IPS-11a (cell line): ENCODE measurements around the gene ACVR2A.

ENCODE experiments used
- H3K4me3 ChIP-seq: one replicate; pipeline ENCODE4 v1.5.1; 2013; ENCODE audit warnings: low read depth, low read length, control low read depth

ACVR2A gene

DNA sequence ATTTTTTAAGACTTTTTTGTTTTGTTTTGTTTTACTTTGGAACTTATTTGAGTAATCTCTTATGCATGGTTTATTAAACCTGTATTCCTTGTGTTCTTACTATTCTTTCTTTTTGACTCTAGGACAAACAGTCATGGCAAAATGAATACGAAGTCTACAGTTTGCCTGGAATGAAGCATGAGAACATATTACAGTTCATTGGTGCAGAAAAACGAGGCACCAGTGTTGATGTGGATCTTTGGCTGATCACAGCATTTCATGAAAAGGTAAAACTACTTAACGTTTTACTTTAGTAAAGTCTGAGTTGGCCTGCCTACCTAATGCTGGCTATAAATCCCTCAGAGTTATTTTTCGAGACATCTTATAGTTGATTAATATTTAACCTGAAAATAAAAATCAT lies 72.3 kb downstream of the ACVR2A start:
- H3K4me3 ChIP-seq = no peak overlapping the region

DNA sequence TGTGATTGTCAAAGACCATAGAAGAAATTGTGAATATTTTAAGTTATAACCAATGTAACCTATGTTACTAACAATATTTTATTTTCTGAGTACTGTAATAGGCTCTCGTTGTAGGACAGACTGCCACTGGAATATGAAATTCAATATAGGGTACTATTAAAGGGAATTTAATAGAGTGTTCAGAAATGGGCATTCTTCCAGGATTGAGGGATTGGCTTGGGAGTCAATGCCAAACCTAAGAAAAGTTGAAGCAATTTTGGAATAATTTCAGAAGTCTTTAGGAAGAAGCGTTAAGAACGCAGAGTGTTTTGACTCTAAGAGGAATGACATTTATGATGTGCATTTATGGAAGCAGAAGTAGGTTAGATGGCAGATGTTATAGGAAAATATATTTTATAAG lies 79.0 kb downstream of the ACVR2A start:
- H3K4me3 ChIP-seq = no peak overlapping the region

DNA sequence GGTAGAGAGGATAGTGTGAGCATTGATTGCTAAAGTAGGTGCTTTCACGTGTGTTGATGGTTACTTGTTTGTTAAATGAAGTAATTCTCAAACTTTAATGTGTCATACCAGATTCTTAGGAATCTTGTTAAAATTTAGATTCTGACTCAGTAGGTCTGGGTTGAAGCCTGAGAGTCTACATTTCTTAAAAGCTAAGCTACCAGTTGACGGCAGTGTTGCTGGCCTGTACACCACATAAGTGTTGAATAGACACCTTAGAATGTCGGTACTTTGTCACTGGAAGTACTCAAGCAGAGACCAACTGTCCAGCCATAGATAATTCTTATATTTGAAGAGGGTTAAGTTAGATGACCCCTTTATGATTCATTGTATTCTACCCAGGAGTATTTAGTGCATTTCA lies 79.8 kb downstream of the ACVR2A start:
- no peak overlapping the region for H3K4me3 ChIP-seq

- H3K4me3 ChIP-seq = no peak overlapping the region
Observed at GRCh38 chr2:147925886-147926285, 81.1 kb downstream of the ACVR2A start.

DNA sequence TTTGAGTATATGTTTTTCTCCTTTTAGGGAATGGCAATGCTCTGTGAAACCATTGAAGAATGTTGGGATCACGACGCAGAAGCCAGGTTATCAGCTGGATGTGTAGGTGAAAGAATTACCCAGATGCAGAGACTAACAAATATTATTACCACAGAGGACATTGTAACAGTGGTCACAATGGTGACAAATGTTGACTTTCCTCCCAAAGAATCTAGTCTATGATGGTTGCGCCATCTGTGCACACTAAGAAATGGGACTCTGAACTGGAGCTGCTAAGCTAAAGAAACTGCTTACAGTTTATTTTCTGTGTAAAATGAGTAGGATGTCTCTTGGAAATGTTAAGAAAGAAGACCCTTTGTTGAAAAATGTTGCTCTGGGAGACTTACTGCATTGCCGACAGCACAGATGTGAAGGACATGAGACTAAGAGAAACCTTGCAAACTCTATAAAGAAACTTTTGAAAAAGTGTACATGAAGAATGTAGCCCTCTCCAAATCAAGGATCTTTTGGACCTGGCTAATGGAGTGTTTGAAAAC lies 82.3 kb downstream of the ACVR2A start:
- H3K4me3 ChIP-seq = no peak overlapping the region

DNA sequence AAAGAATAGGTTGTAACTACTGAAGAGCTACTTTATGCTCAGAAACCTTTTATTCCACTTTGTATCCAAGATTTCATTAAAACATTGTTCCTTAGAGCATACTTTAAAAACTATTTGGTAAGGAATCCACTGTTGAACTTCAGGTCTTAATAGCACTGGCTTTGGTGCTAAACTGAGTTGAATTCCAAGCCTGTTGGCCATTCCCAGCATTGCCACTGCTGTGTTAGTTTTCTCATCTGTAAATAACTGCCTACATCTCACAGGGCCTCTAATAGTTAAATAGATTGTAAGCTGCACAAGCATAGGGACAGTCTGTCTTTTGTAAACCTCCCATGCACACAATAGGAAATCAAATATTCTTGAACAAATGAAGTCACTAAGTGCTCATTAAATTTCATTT lies 89.1 kb downstream of the ACVR2A start:
- H3K4me3 ChIP-seq = no peak overlapping the region

DNA sequence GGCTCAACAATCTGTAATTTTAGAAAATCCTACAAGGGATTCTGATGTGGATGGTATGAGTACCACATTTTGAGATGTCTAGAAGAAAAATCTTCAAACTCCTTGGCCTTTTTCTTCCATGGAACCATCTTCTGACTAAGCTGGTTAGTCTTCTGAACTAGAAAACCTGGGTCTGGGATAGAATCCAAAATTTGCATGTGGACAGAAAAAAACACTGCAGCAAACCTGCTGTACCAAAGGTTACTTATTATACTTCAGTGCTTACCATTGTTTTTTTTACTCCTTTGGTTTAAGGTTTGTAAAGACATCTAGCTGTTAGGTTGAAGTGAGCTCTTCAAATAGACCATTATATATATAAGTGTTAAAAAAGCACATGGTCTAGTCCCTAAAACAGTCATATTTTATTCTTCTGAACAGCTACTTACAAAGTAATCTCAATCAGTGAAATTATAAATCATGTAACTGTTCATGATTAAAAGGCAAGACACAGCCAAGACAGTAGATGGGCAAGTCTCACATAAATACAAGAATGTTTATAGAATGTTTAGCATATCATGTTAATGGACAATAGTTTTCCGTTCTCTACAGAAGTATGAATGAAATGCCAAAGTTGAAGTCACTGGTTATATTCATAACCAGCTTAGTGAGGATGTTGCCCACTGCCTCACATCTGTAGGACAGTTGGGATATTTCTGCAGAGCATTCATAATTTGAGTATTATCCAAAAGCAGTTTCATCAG lies 90.2 kb downstream of the ACVR2A start:
- H3K4me3 ChIP-seq = no peak overlapping the region

- H3K4me3 ChIP-seq = no peak overlapping the region
Observed at GRCh38 chr2:147937744-147938349, 93.0 kb downstream of the ACVR2A start.

- no peak overlapping the region for H3K4me3 ChIP-seq
Observed at GRCh38 chr2:147939313-147939712, 94.5 kb downstream of the ACVR2A start.

- no peak overlapping the region for H3K4me3 ChIP-seq
Observed at GRCh38 chr2:147945660-147946059, 100.8 kb downstream of the ACVR2A start.

DNA sequence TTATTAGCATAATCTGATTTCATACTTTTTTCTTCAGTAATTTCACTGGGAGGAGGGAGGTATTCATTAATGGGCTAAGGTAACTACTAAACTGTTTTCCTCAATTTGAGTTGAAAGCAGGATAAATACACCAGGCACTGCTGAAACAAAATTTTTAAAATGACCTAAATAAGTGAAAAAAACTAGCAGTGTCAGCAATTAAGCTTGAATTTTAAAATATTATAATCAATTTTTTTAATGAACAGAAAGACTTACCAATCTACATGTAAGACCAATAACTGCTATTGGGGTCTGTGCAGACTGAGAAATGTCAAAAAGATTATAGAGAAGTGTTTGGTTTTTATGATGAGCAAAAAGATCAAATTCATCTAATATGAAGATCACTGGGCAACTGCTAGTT lies 107.3 kb downstream of the ACVR2A start:
- H3K4me3 ChIP-seq = no peak overlapping the region

GRCh38 chr2:147968571-147968970 lies 123.7 kb downstream of the ACVR2A start:
- H3K4me3 ChIP-seq = no peak overlapping the region

DNA sequence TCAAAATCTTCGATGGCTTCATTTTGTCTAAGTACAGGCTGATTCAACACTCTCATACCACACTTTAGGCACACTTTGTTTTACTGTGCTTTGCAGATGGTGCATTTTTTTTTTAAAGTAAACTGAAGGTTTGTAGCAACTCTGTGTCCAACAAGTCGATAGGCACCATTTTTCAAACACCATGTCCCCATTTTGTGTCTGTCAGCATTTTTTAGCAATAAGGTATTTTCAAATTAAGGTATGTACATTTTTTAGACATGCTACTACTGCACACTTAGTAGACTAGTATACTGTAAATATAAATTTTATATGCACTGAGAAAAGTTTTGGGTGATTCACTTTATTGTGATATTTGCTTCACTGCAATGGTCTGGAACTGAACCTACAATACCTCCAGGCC lies 131.3 kb downstream of the ACVR2A start:
- no peak overlapping the region for H3K4me3 ChIP-seq

DNA sequence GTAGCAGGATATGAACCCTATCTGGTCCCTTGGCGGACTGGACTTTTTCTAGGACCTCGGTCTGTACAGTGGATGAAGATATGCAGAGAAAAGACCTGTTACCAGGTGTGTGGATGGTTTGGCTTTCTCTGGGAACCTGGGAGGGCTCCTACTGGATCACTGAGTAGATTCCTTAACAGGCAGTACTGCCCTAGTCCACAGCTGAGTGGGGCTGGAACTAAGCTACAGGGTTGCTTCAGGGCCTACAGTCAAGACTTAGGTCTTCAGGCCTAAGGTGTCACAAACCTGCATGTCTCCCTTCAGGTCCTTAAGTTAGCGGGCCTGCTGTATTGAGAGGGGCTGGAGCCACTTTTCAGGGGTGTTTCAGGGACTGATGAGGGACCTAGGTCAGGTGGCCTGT lies 132.8 kb downstream of the ACVR2A start:
- H3K4me3 ChIP-seq = no peak overlapping the region
